Common myeloid progenitor, CD34-positive (primary cell): Measurements from ENCODE around the gene GUCD1.
"Not testable (repeated sequence)": the region's sequence is repeated elsewhere in the genome, so short reads cannot be mapped to it uniquely, and the experiment has no call there.

ENCODE experiments used
- CTCF ChIA-PET: fragments of 350-600 bp; sonication (Branson Sonifier 250); formaldehyde crosslinking; loops from one replicate; lab custom pipeline; 2021; ENCODE audit warnings: antibody characterized with exemption; lab: Charles Lee
- POLR2A ChIA-PET: fragments of 350-600 bp; sonication (Branson Sonifier 250); formaldehyde crosslinking; loops from one replicate; lab custom pipeline; 2021; ENCODE audit warnings: antibody characterized with exemption; lab: Charles Lee
- DNase-seq, 3 donors: peaks; one replicate each; pipeline versions ENCODE4 v3.0.0 to v3.0.0-alpha.2; 2013
- H3K27ac ChIP-seq, 2 experiments: 1 replicate in 1 of 2; 2 replicates in 1 of 2; pipeline ENCODE4 v1.7.0; 2013; ENCODE audit warnings: inconsistent platforms in 2 of 2, low read length in 2 of 2, mild to moderate bottlenecking in 2 of 2, low read depth in 1 of 2, moderate library complexity in 1 of 2; ENCODE audit not compliant: severe bottlenecking in 2 of 2, insufficient read depth in 1 of 2, poor library complexity in 1 of 2
- H3K27me3 ChIP-seq, 5 experiments: replicated peaks in 2 of 5; 1 replicate in 3 of 5; 2 replicates in 2 of 5; pipeline versions ENCODE4 v1.6.1 to v1.7.0; 2013; ENCODE audit warnings: low read length in 4 of 5, mild to moderate bottlenecking in 2 of 5, moderate library complexity in 2 of 5, inconsistent platforms in 1 of 5; ENCODE audit not compliant: insufficient read depth in 5 of 5, control insufficient read depth in 4 of 5
- H3K36me3 ChIP-seq, 4 experiments: 1 replicate in 2 of 4; 2 replicates in 2 of 4; pipeline versions ENCODE4 v1.6.1 to v1.7.0; 2013; ENCODE audit warnings: low read length in 3 of 4, control low read depth in 1 of 4, mild to moderate bottlenecking in 1 of 4; ENCODE audit not compliant: control insufficient read depth in 4 of 4, insufficient read depth in 4 of 4
- H3K4me1 ChIP-seq, 4 experiments: 1 replicate in 3 of 4; 2 replicates in 1 of 4; pipeline versions ENCODE4 v1.6.1 to v1.7.1; 2013; ENCODE audit warnings: low read length in 3 of 4, mild to moderate bottlenecking in 3 of 4, control low read depth in 1 of 4, inconsistent platforms in 1 of 4, moderate library complexity in 1 of 4; ENCODE audit not compliant: control insufficient read depth in 4 of 4, insufficient read depth in 4 of 4; ENCODE audit errors: control extremely low read depth in 1 of 4
- H3K4me3 ChIP-seq, 7 experiments: 1 replicate in 4 of 7; 2 replicates in 3 of 7; pipeline versions ENCODE4 v1.5.1 to v1.7.0; 2013; ENCODE audit warnings: mild to moderate bottlenecking in 7 of 7, low read length in 6 of 7, moderate library complexity in 6 of 7, inconsistent platforms in 2 of 7, low read depth in 2 of 7, control low read depth in 1 of 7; ENCODE audit not compliant: insufficient read depth in 4 of 7, control insufficient read depth in 1 of 7; ENCODE audit errors: extremely low read depth in 1 of 7
- H3K9me3 ChIP-seq, 5 experiments: 1 replicate in 4 of 5; 2 replicates in 1 of 5; pipeline versions ENCODE4 v1.6.1 to v1.7.1; 2013; ENCODE audit warnings: low read length in 4 of 5, mild to moderate bottlenecking in 2 of 5, inconsistent platforms in 1 of 5, low read depth in 1 of 5, moderate library complexity in 1 of 5; ENCODE audit not compliant: control insufficient read depth in 4 of 5, insufficient read depth in 2 of 5; ENCODE audit errors: control extremely low read depth in 1 of 5
- WGBS: methylation state at CpG from one replicate; pipeline ENCODE4 v1.1.5; 2013; ENCODE audit not compliant: insufficient coverage; 5-methylcytosine and 5-hydroxymethylcytosine counted together

GUCD1 gene

DNA sequence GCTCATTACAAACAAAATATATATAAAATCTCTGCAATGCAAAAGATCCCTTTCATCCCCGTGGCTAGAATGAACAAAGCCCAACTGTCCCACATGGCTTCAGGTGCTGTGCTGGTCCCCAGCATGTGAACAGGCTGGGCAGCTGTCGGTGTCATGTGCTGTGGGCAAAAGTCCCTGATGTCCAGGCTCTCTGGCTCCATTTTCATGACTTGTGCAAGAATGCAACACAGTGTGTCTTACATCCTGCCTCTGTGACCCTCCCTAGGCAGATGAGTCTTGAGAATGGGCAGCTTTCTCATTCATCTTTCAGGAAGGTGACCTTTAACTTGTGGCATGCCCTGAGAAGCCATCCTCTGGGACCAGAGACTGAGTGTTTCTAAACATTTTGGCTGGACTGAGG is 14.5 kb downstream of the GUCD1 start:
- Histone ChIP-seq H3K27me3 (no peaks in the 10 kb centered on the region), H3K4me1 (peaks cover 0 to 24% (median 19%) of the 10 kb centered on the region in 4 experiments), H3K27ac (no peak overlapping the region), H3K36me3 (peaks cover 11 to 57% (median 35%) of the 10 kb centered on the region in 4 experiments), H3K4me3 (no peak overlapping the region), H3K9me3 (no peaks in the 10 kb centered on the region)
- WGBS: 100% methylated on average over 2 of the region's 2 CpGs
- CTCF ChIA-PET: interaction anchor here (7.4 kb wide), 1 partner anchor 14 kb away, joined by 73 read pairs; no protein-coding TSS in a partner anchor
- POLR2A ChIA-PET: no interaction called here
- no peak for DNase-seq

GRCh38 chr22:24536089-24536488 is 18.8 kb downstream of the GUCD1 start:
- no peaks in the 10 kb centered on the region for H3K27me3 ChIP-seq
- no peaks in the 10 kb centered on the region for H3K9me3 ChIP-seq
- CTCF ChIA-PET: interaction anchor here (1.7 to 7.4 kb wide), 2 partner anchors 9 to 17 kb away, joined by 3 to 73 read pairs; no protein-coding TSS in a partner anchor
- no peak overlapping the region for H3K4me3 ChIP-seq
- peaks cover 0 to 1% (median 0%) of the 10 kb centered on the region in 4 experiments for H3K4me1 ChIP-seq
- WGBS: 100% methylated on average over 2 of the region's 3 CpGs
- POLR2A ChIA-PET: no interaction called here
- no peak for DNase-seq
- no peak overlapping the region for H3K27ac ChIP-seq
- H3K36me3 ChIP-seq: peaks cover 5 to 17% (median 10%) of the 10 kb centered on the region in 4 experiments

- DNase-seq: no peak
- no peaks in the 10 kb centered on the region for H3K9me3 ChIP-seq
- CTCF ChIA-PET: interaction anchor here (1.7 kb wide), 1 partner anchor 18 kb away, joined by 3 read pairs; no protein-coding TSS in a partner anchor
- POLR2A ChIA-PET: no interaction called here
- WGBS: 100% methylated on average over 4 of the region's 4 CpGs
- no peaks in the 10 kb centered on the region for H3K4me1 ChIP-seq
- H3K4me3 ChIP-seq: no peak overlapping the region
- H3K27me3 ChIP-seq: no peaks in the 10 kb centered on the region
- peaks cover 0 to 9% (median 3%) of the 10 kb centered on the region in 4 experiments for H3K36me3 ChIP-seq
- H3K27ac ChIP-seq: no peak overlapping the region
These were observed 19.6 kb downstream of the GUCD1 start for GRCh38 chr22:24535348-24535747.

DNA sequence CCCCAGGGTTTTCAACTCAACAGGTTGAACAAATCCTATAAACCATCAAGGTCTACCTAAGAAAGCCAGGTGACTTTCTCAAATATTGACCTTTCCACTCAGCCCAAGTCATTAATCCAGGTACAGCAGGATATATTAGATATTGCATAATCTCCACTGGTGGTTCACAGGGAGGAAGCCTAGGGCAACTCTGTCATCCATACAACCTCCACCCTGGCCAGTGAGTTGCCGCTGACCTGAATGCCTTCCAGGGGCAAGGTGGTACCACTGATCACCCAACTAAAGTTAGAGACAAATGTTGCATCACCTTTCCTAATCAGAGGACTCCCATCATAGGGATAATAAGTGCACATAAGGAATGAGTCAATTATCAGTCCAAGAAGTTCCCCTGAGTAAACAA is 22.9 kb downstream of the GUCD1 start:
- H3K9me3 ChIP-seq: no peaks in the 10 kb centered on the region
- no peaks in the 10 kb centered on the region for H3K36me3 ChIP-seq
- POLR2A ChIA-PET: no interaction called here
- no peak overlapping the region for H3K27ac ChIP-seq
- CTCF ChIA-PET: interaction anchor here (1.2 to 1.7 kb wide), 3 partner anchors 9 to 111 kb away, joined by 3 to 6 read pairs (median 4); no protein-coding TSS in a partner anchor
- no peaks in the 10 kb centered on the region for H3K27me3 ChIP-seq
- H3K4me3 ChIP-seq: no peak overlapping the region
- no peak for DNase-seq
- no CpG with 5 or more reads among the region's 1 CpG for WGBS
- no peaks in the 10 kb centered on the region for H3K4me1 ChIP-seq

- DNase-seq, POLR2A ChIA-PET, H3K4me3 ChIP-seq, H3K9me3 ChIP-seq, H3K27ac ChIP-seq, H3K36me3 ChIP-seq, H3K4me1 ChIP-seq, H3K27me3 ChIP-seq: not testable (repeated sequence)
- CTCF ChIA-PET: interaction anchor here (0.7 to 8.0 kb wide), 6 partner anchors 8 to 114 kb away, joined by 3 to 73 read pairs (median 4); no protein-coding TSS in a partner anchor
- 73% methylated on average over 3 of the region's 3 CpGs for WGBS
These were observed 24.0 kb downstream of the GUCD1 start for GRCh38 chr22:24530968-24531367.

GRCh38 chr22:24529898-24530297 is 25.0 kb downstream of the GUCD1 start:
- no CpG with 5 or more reads among the region's 2 CpGs for WGBS
- POLR2A ChIA-PET: no interaction called here

DNA sequence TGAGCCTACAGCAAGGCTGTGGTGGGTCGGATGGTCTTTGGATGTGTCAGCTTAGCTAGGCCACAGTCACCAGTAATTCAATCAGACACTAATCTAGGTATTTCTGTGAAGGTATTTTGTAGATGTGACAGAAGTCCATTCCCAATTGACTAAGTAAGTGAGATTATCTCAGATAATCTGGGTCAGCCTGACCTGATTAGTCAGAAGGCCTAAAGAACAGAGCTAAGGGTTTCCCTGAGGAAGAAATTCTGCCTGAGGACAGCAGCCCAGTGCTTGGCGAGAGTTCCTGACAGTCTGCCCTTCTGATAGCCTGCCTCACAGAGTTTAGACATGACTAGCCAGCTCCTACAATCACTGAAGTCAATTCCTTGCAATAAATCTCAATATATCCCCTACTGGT is 28.7 kb downstream of the GUCD1 start:
- Histone ChIP-seq H3K9me3 (no peaks in the 10 kb centered on the region), H3K27ac (no peak overlapping the region), H3K4me3 (no peak overlapping the region), H3K27me3 (no peaks in the 10 kb centered on the region), H3K4me1 (peaks cover 0 to 9% (median 7%) of the 10 kb centered on the region in 4 experiments), H3K36me3 (no peaks in the 10 kb centered on the region)
- WGBS: 91% methylated on average over 1 of the region's 2 CpGs
- ChIA-PET POLR2A (no interaction called here), CTCF (interaction anchor here (0.6 to 8.3 kb wide), 14 partner anchors 13 to 203 kb away, joined by 3 to 109 read pairs (median 4); partner anchors contain the start of gene ADORA2A)
- DNase-seq: no peak

More at GRCh38 chr22:24529898-24530297, 25.0 kb downstream of the GUCD1 start:
- Histone ChIP-seq H3K4me1 (no peaks in the 10 kb centered on the region), H3K36me3 (no peaks in the 10 kb centered on the region), H3K27me3 (no peaks in the 10 kb centered on the region), H3K9me3 (no peaks in the 10 kb centered on the region), H3K27ac (no peak overlapping the region), H3K4me3 (no peak overlapping the region)
- no peak for DNase-seq
- CTCF ChIA-PET: interaction anchor here (1.0 to 8.0 kb wide), 8 partner anchors 8 to 207 kb away, joined by 3 to 73 read pairs (median 5); no protein-coding TSS in a partner anchor
